GM23248 (cell line): ENCODE results near the gene C1orf115.

ENCODE experiments used
- EZH2 ChIP-seq: fragments of 200-600 bp; sonication (generic); IDR thresholded peaks from 2 replicates; pipeline ENCODE4 v1.6.1; 2018; ENCODE audit warnings: antibody characterized with exemption, mild to moderate bottlenecking; ENCODE audit not compliant: insufficient read depth, poor library complexity, severe bottlenecking
- EZH2phosphoT487 ChIP-seq: fragments of 200-600 bp; sonication (generic); IDR thresholded peaks from 2 replicates; pipeline ENCODE4 v1.6.1; 2018; ENCODE audit warnings: antibody characterized with exemption, moderate library complexity, mild to moderate bottlenecking, low read depth; ENCODE audit not compliant: insufficient read depth

- TF ChIP-seq EZH2 = no peak
- TF ChIP-seq EZH2phosphoT487 = no peak
Observed at GRCh38 chr1:220708936-220709801, 19.0 kb downstream of the C1orf115 start.
